Body of pancreas (tissue), 4 donors: ENCODE measurements around the gene CAMTA1. TPM values are rescaled to one million over a fixed set of nuclear protein-coding genes. Genes with fewer than 3 reads are reported as not detected.

Experiments
- ATAC-seq: fragments of 150-250 bp; one replicate; pipeline ENCODE4 v1.9.1; 2016
- DNase-seq, 4 donors: peaks; one replicate each; pipeline ENCODE4 v3.0.0-alpha.2; 2019
- H3K27ac ChIP-seq, 4 donors: fragments of 200-600 bp; sonication (generic); 1 replicate in 3 of 4; 2 replicates in 1 of 4; pipeline versions ENCODE4 v1.5.1 to v1.6.1; 2016 to 2019; ENCODE audit warnings: mild to moderate bottlenecking in 1 of 4, mixed read lengths in 1 of 4, moderate library complexity in 1 of 4
- H3K27me3 ChIP-seq, 2 donors: fragments of 200-600 bp; sonication (generic); one replicate each; pipeline ENCODE4 v1.6.0; 2016; ENCODE audit warnings: mild to moderate bottlenecking in 1 of 2
- H3K36me3 ChIP-seq, 2 donors: fragments of 200-600 bp; sonication (generic); replicated peaks in 1 of 2; 2 replicates each; pipeline ENCODE4 v1.5.1; 2016; ENCODE audit warnings: low read depth in 2 of 2; ENCODE audit not compliant: insufficient read depth in 1 of 2
- H3K4me1 ChIP-seq: fragments of 200-600 bp; sonication (generic); one replicate; pipeline ENCODE4 v1.6.0; 2016
- H3K4me3 ChIP-seq, 2 donors: fragments of 200-600 bp; sonication (generic); 1 replicate in 1 of 2; 2 replicates in 1 of 2; pipeline ENCODE4 v1.5.1; 2016 to 2019
- H3K9me3 ChIP-seq, 3 donors: fragments of 200-600 bp; sonication (generic); 1 replicate in 2 of 3; 2 replicates in 1 of 3; pipeline ENCODE4 v1.5.1; 2016
- CTCF ChIP-seq, 7 experiments: fragments of 450-650 bp in 4 of 7; fragments of 200-600 bp in 3 of 7; sonication (generic) in 3 of 7; IDR thresholded peaks; one replicate each; pipeline ENCODE4 v1.5.1; 2016 to 2019; ENCODE audit warnings: antibody characterized with exemption in 7 of 7
- POLR2A ChIP-seq, 3 donors: fragments of 450-650 bp; IDR thresholded peaks; one replicate each; pipeline ENCODE4 v1.6.1; 2016; ENCODE audit warnings: antibody characterized with exemption in 3 of 3, mild to moderate bottlenecking in 2 of 3
- WGBS, 2 donors: methylation state at CpG; one replicate each; pipeline ENCODE4 v1.1.5; 2017; 5-methylcytosine and 5-hydroxymethylcytosine counted together
- intact Hi-C: fragments of 100-400 bp; cut with DNase I; formaldehyde crosslinking; loops from one replicate; pipeline ENCODE4 v1.15.1; 2023
- total RNA-seq, 2 donors: library from RNA; depleted of rRNA; stranded (reverse); fragments of >200 nt; gene quantifications; one replicate each; pipeline ENCODE4 v1.1.0, GENCODE V29; 2016

CAMTA1 gene
- total RNA-seq, 2 donors from 2014 or later: 36.3 to 59.7 TPM

- no peak for TF ChIP-seq CTCF (IDR thresholded peaks at IDR 0.05)
- TF ChIP-seq POLR2A (IDR thresholded peaks at IDR 0.05): no peak
- 66 to 81% methylated on average over 3 of the region's 3 CpGs for WGBS, 2 donors
- H3K36me3 ChIP-seq: no peaks in the 10 kb centered on the region
- ATAC-seq (no peak), DNase-seq (no peak)
- no peak overlapping the region for H3K27ac ChIP-seq
- H3K4me1 ChIP-seq: peaks cover 23% of the 10 kb centered on the region
- intact Hi-C loops: no loop called here
- H3K4me3 ChIP-seq: no peak overlapping the region
- no peaks in the 10 kb centered on the region for H3K27me3 ChIP-seq
- no peaks in the 10 kb centered on the region for H3K9me3 ChIP-seq
Observed at GRCh38 chr1:7617826-7618225, 832.6 kb downstream of the CAMTA1 start.

GRCh38 chr1:7620196-7620595, 834.9 kb downstream of the CAMTA1 start:
- intact Hi-C loops: no loop called here
- TF ChIP-seq POLR2A (IDR thresholded peaks at IDR 0.05): no peak
- no peak for TF ChIP-seq CTCF (IDR thresholded peaks at IDR 0.05)
- no peak for ATAC-seq

GRCh38 chr1:7621334-7622219, 836.3 kb downstream of the CAMTA1 start:
- no peak overlapping the region for H3K4me3 ChIP-seq
- no peak for ATAC-seq
- no peaks in the 10 kb centered on the region for H3K27me3 ChIP-seq
- TF ChIP-seq POLR2A (IDR thresholded peaks at IDR 0.05): no peak
- no peak for TF ChIP-seq CTCF (IDR thresholded peaks at IDR 0.05)
- peaks cover 19% of the 10 kb centered on the region for H3K4me1 ChIP-seq
- DNase-seq: peak in 1 of 4 donors; percentile 10
- H3K36me3 ChIP-seq: no peaks in the 10 kb centered on the region
- 15 to 25% methylated on average over 19 to 24 of the region's 24 CpGs for WGBS, 2 donors
- H3K9me3 ChIP-seq: no peaks in the 10 kb centered on the region
- H3K27ac ChIP-seq: peak overlapping the region in 1 of 4 donors; percentile 7
- intact Hi-C loops: no loop called here

More at GRCh38 chr1:7620196-7620595, 834.9 kb downstream of the CAMTA1 start:
- DNase-seq: no peak
- Histone ChIP-seq H3K4me1 (peaks cover 23% of the 10 kb centered on the region), H3K27ac (no peak overlapping the region), H3K27me3 (no peaks in the 10 kb centered on the region), H3K36me3 (no peaks in the 10 kb centered on the region), H3K9me3 (no peaks in the 10 kb centered on the region), H3K4me3 (no peak overlapping the region)
- WGBS, 2 donors: 58 to 74% methylated on average over 4 of the region's 4 CpGs

- no peaks in the 10 kb centered on the region for H3K36me3 ChIP-seq
- H3K4me3 ChIP-seq: no peak overlapping the region
- no peak overlapping the region for H3K27ac ChIP-seq
- peaks cover 13% of the 10 kb centered on the region for H3K4me1 ChIP-seq
- intact Hi-C loops: no loop called here
- TF ChIP-seq CTCF (IDR thresholded peaks at IDR 0.05) (no peak), POLR2A (IDR thresholded peaks at IDR 0.05) (no peak)
- DNase-seq (peak in 2 of 4 donors; percentile 34 to 42), ATAC-seq (no peak)
- WGBS, 2 donors: 56 to 69% methylated on average over 8 of the region's 8 CpGs
- H3K27me3 ChIP-seq: no peaks in the 10 kb centered on the region
- H3K9me3 ChIP-seq: no peaks in the 10 kb centered on the region
Observed at GRCh38 chr1:7623842-7624241, 838.6 kb downstream of the CAMTA1 start.
